Stimulated activated CD4-positive, alpha-beta T cell treated with anti-CD3 and anti-CD28 coated beads, Interleukin-1b, Interleukin-23, amount 100 ng/mL, for 1 hour (primary cell): ENCODE data around the gene PHACTR3.

Experiments used
- DNase-seq, 2 donors: peaks; one replicate each; pipeline ENCODE4 v3.0.0-alpha.2; 2020; ENCODE audit warnings: low read depth in 2 of 2

Gene PHACTR3

GRCh38 chr20:59814840-59815340, 210.6 kb downstream of the PHACTR3 start:
- no peak for DNase-seq

GRCh38 chr20:59816146-59816738, 211.9 kb downstream of the PHACTR3 start:
- DNase-seq: no peak

GRCh38 chr20:59817406-59817805, 213.1 kb downstream of the PHACTR3 start:
- no peak for DNase-seq

- DNase-seq: no peak
Measured at GRCh38 chr20:59817846-59818615, 213.7 kb downstream of the PHACTR3 start.

- DNase-seq: no peak
Measured at GRCh38 chr20:59818911-59819310, 214.6 kb downstream of the PHACTR3 start.

GRCh38 chr20:59819496-59820203, 215.3 kb downstream of the PHACTR3 start:
- DNase-seq: no peak

GRCh38 chr20:59820204-59821041, 216.1 kb downstream of the PHACTR3 start:
- DNase-seq: no peak

- no peak for DNase-seq
Measured at GRCh38 chr20:59821201-59821600, 216.9 kb downstream of the PHACTR3 start.

- DNase-seq: no peak
Measured at GRCh38 chr20:59821788-59822187, 217.4 kb downstream of the PHACTR3 start.

- no peak for DNase-seq
Measured at GRCh38 chr20:59822291-59823029, 218.1 kb downstream of the PHACTR3 start.

GRCh38 chr20:59823030-59823423, 218.7 kb downstream of the PHACTR3 start:
- DNase-seq: no peak

- no peak for DNase-seq
Measured at GRCh38 chr20:59823491-59824259, 219.3 kb downstream of the PHACTR3 start.

- no peak for DNase-seq
Measured at GRCh38 chr20:59824711-59825562, 220.6 kb downstream of the PHACTR3 start.

GRCh38 chr20:59825563-59825920, 221.2 kb downstream of the PHACTR3 start:
- DNase-seq: no peak

- no peak for DNase-seq
Measured at GRCh38 chr20:59825944-59826759, 221.8 kb downstream of the PHACTR3 start.

GRCh38 chr20:59827138-59828056, 223.1 kb downstream of the PHACTR3 start:
- no peak for DNase-seq
